Spinal cord (tissue), 10 donors: Measurements from ENCODE around the gene RAB5A. TPM values are rescaled to one million over a fixed set of nuclear protein-coding genes. Genes with fewer than 3 reads are reported as not detected.
"Not testable (repeated sequence)": the region's sequence is repeated elsewhere in the genome, so short reads cannot be mapped to it uniquely, and the experiment has no call there.

ENCODE experiments used
- DNase-seq, 6 donors: peaks; one replicate each; pipeline versions ENCODE4 v3.0.0 to v3.0.0-alpha.2; 2013 to 2015; ENCODE audit warnings: low spot score in 6 of 6, low read depth in 4 of 6
- H3K27ac ChIP-seq: one replicate; pipeline ENCODE4 v1.5.1; 2013; ENCODE audit warnings: low read depth, low read length, control low read depth
- H3K27me3 ChIP-seq: one replicate; pipeline ENCODE4 v1.6.1; 2013; ENCODE audit warnings: low read length; ENCODE audit not compliant: control insufficient read depth, insufficient read depth
- H3K36me3 ChIP-seq: one replicate; pipeline ENCODE4 v1.6.1; 2013; ENCODE audit warnings: low read length; ENCODE audit not compliant: control insufficient read depth, insufficient read depth
- H3K4me1 ChIP-seq: one replicate; pipeline ENCODE4 v1.6.1; 2013; ENCODE audit warnings: low read length; ENCODE audit not compliant: control insufficient read depth, insufficient read depth
- H3K4me3 ChIP-seq: one replicate; pipeline ENCODE4 v1.5.1; 2013; ENCODE audit warnings: low read depth, low read length, control low read depth
- H3K9me3 ChIP-seq: one replicate; pipeline ENCODE4 v1.6.1; 2013; ENCODE audit warnings: low read length; ENCODE audit not compliant: control insufficient read depth, insufficient read depth
- WGBS: methylation state at CpG from one replicate; pipeline ENCODE4 v1.1.5; 2013; ENCODE audit warnings: missing lambda C conversion rate; ENCODE audit not compliant: insufficient coverage; 5-methylcytosine and 5-hydroxymethylcytosine counted together
- polyA plus RNA-seq, 2 donors: library from polyadenylated mRNA; unstranded; fragments of 120-200 nt; gene quantifications; one replicate each; pipeline ENCODE4 v1.2.1, GENCODE V29; 2013; ENCODE audit not compliant: insufficient read length in 2 of 2
- total RNA-seq, 2 donors: library from RNA; depleted of rRNA in 1 of 2; stranded (reverse); fragments of 120-200 nt in 1 of 2; fragments of >200 nt in 1 of 2; gene quantifications; one replicate each; pipeline versions ENCODE4 v1.2.3 to v1.2.4, GENCODE V29; 2013 to 2014
- donor health status: healthy.

The RAB5A gene
- total and polyA plus RNA-seq, 4 donors = 65.0 to 118 (median 101) TPM

- Histone ChIP-seq H3K27me3 (no peaks in the 10 kb centered on the region), H3K4me3 (no peak overlapping the region), H3K9me3 (no peaks in the 10 kb centered on the region), H3K4me1 (peaks cover 5% of the 10 kb centered on the region), H3K27ac (no peak overlapping the region), H3K36me3 (no peaks in the 10 kb centered on the region)
- no peak for DNase-seq
- 100% methylated on average over 1 of the region's 9 CpGs for WGBS
Measured at GRCh38 chr3:19945534-19945933, 1.4 kb upstream of the RAB5A start.

- H3K36me3 ChIP-seq = no peaks in the 10 kb centered on the region
- no peaks in the 10 kb centered on the region for H3K27me3 ChIP-seq
- DNase-seq = peak in 2 of 6 donors; percentile 1
- H3K9me3 ChIP-seq = no peaks in the 10 kb centered on the region
- peaks cover 5% of the 10 kb centered on the region for H3K4me1 ChIP-seq
- H3K27ac ChIP-seq = peak overlapping the region; percentile 98
- WGBS = 65% methylated on average over 5 of the region's 26 CpGs
- H3K4me3 ChIP-seq = peak overlapping the region; percentile 99
Measured at GRCh38 chr3:19945969-19946831, 697 bp upstream of the RAB5A start.

- under 1% methylated on average over 25 of the region's 30 CpGs for WGBS
- H3K9me3 ChIP-seq = no peaks in the 10 kb centered on the region
- no peaks in the 10 kb centered on the region for H3K27me3 ChIP-seq
- peak overlapping the region; percentile 98 for H3K27ac ChIP-seq
- peaks cover 6% of the 10 kb centered on the region for H3K36me3 ChIP-seq
- DNase-seq = peak; percentile 19 to 75 (median 42)
- peaks cover 5% of the 10 kb centered on the region for H3K4me1 ChIP-seq
- peak overlapping the region; percentile 99 for H3K4me3 ChIP-seq
Measured at GRCh38 chr3:19947549-19948225, 790 bp downstream of the RAB5A start.

GRCh38 chr3:19948226-19948591 is 1.3 kb downstream of the RAB5A start:
- Histone ChIP-seq H3K27ac (peak overlapping the region; percentile 98), H3K36me3 (peaks cover 7% of the 10 kb centered on the region), H3K27me3 (no peaks in the 10 kb centered on the region), H3K9me3 (no peaks in the 10 kb centered on the region), H3K4me3 (peak overlapping the region; percentile 99), H3K4me1 (peaks cover 5% of the 10 kb centered on the region)
- no peak for DNase-seq
- WGBS = no CpG with 5 or more reads among the region's 2 CpGs

- Histone ChIP-seq H3K4me3 (no peak overlapping the region), H3K27ac (no peak overlapping the region), H3K27me3 (no peaks in the 10 kb centered on the region), H3K36me3 (peaks cover 16% of the 10 kb centered on the region), H3K9me3 (no peaks in the 10 kb centered on the region), H3K4me1 (peaks cover 5% of the 10 kb centered on the region)
- no CpG with 5 or more reads among the region's 2 CpGs for WGBS
- no peak for DNase-seq
Measured at GRCh38 chr3:19950316-19950715, 3.4 kb downstream of the RAB5A start.

- Histone ChIP-seq H3K9me3 (no peaks in the 10 kb centered on the region), H3K4me3 (no peak overlapping the region), H3K27me3 (no peaks in the 10 kb centered on the region), H3K27ac (no peak overlapping the region), H3K4me1 (peaks cover 5% of the 10 kb centered on the region), H3K36me3 (peaks cover 22% of the 10 kb centered on the region)
- no peak for DNase-seq
- WGBS = no CpG with 5 or more reads among the region's 4 CpGs
Measured at GRCh38 chr3:19954676-19955075, 7.8 kb downstream of the RAB5A start.

GRCh38 chr3:19957354-19957753 is 10.5 kb downstream of the RAB5A start:
- 97% methylated on average over 6 of the region's 9 CpGs for WGBS
- H3K4me3 ChIP-seq, H3K27ac ChIP-seq, DNase-seq, H3K9me3 ChIP-seq, H3K4me1 ChIP-seq, H3K27me3 ChIP-seq: not testable (repeated sequence)
- peaks cover 16% of the 10 kb centered on the region for H3K36me3 ChIP-seq

GRCh38 chr3:19959505-19959904 is 12.6 kb downstream of the RAB5A start:
- DNase-seq = no peak
- 100% methylated on average over 1 of the region's 4 CpGs for WGBS
- Histone ChIP-seq H3K36me3 (peaks cover 8% of the 10 kb centered on the region), H3K9me3 (no peaks in the 10 kb centered on the region), H3K4me3 (no peak overlapping the region), H3K4me1 (peaks cover 3% of the 10 kb centered on the region), H3K27me3 (no peaks in the 10 kb centered on the region), H3K27ac (no peak overlapping the region)

GRCh38 chr3:19960696-19961095 is 13.8 kb downstream of the RAB5A start:
- peaks cover 3% of the 10 kb centered on the region for H3K4me1 ChIP-seq
- peaks cover 6% of the 10 kb centered on the region for H3K36me3 ChIP-seq
- H3K4me3 ChIP-seq = no peak overlapping the region
- DNase-seq = no peak
- WGBS = 100% methylated on average over 1 of the region's 4 CpGs
- no peaks in the 10 kb centered on the region for H3K27me3 ChIP-seq
- no peaks in the 10 kb centered on the region for H3K9me3 ChIP-seq
- no peak overlapping the region for H3K27ac ChIP-seq

GRCh38 chr3:19961960-19962359 is 15.1 kb downstream of the RAB5A start:
- Histone ChIP-seq H3K4me3 (no peak overlapping the region), H3K27me3 (no peaks in the 10 kb centered on the region), H3K4me1 (peaks cover 3% of the 10 kb centered on the region), H3K27ac (no peak overlapping the region), H3K36me3 (peaks cover 1% of the 10 kb centered on the region), H3K9me3 (no peaks in the 10 kb centered on the region)
- WGBS = no CpG with 5 or more reads among the region's 4 CpGs
- DNase-seq = no peak
